Mesothelial cell of epicardium (in vitro differentiated cells): ENCODE data around the gene HYAL2. TPM values are rescaled to one million over a fixed set of nuclear protein-coding genes. Genes with fewer than 3 reads are reported as not detected.
"Not testable (repeated sequence)": the region's sequence is repeated elsewhere in the genome, so short reads cannot be mapped to it uniquely, and the experiment has no call there.

ENCODE experiments used
- DNase-seq, 2 experiments: peaks; one replicate each; pipeline ENCODE4 v3.0.0; 2021; ENCODE audit warnings: low spot score in 2 of 2; ENCODE audit not compliant: unreplicated experiment in 2 of 2
- H3K27ac Mint-ChIP-seq: 2 replicates; pipeline ENCODE4 v1.8.0; 2021; ENCODE audit warnings: mixed read lengths
- H3K27me3 Mint-ChIP-seq: 2 replicates; pipeline ENCODE4 v1.8.0; 2021; ENCODE audit warnings: low read depth, mixed read lengths
- H3K36me3 Mint-ChIP-seq: 2 replicates; pipeline ENCODE4 v1.8.0; 2021; ENCODE audit warnings: mixed read lengths
- H3K4me1 Mint-ChIP-seq: 2 replicates; pipeline ENCODE4 v1.8.0; 2021; ENCODE audit warnings: mixed read lengths
- H3K4me3 Mint-ChIP-seq: 2 replicates; pipeline ENCODE4 v1.8.0; 2021; ENCODE audit warnings: mild to moderate bottlenecking, moderate library complexity, mixed read lengths
- H3K9me3 Mint-ChIP-seq: 2 replicates; pipeline ENCODE4 v1.8.0; 2021; ENCODE audit warnings: mixed read lengths
- CTCF ChIP-seq: fragments of 200-600 bp; sonication (generic); IDR thresholded peaks from one replicate; pipeline ENCODE4 v1.5.0; 2021; ENCODE audit warnings: antibody characterized with exemption; ENCODE audit not compliant: unreplicated experiment
- total RNA-seq: library from RNA; stranded (reverse); gene quantifications from 3 replicates; pipeline ENCODE4 v1.2.1, GENCODE V29; 2021

The HYAL2 gene
- total RNA-seq, 1 donor from 2014 or later: 75.1 TPM

GRCh38 chr3:50286322-50287227 is 36.0 kb downstream of the HYAL2 start:
- Mint-ChIP-seq H3K4me3 (no peak overlapping the region), H3K27me3 (no peaks in the 10 kb centered on the region), H3K9me3 (no peaks in the 10 kb centered on the region), H3K27ac (no peak overlapping the region), H3K36me3 (peaks cover 1% of the 10 kb centered on the region), H3K4me1 (peaks cover 6% of the 10 kb centered on the region)
- DNase-seq: no peak
- no peak for TF ChIP-seq CTCF

- not testable (repeated sequence) for H3K4me3 Mint-ChIP-seq, H3K4me1 Mint-ChIP-seq, H3K27me3 Mint-ChIP-seq, DNase-seq, H3K36me3 Mint-ChIP-seq, H3K9me3 Mint-ChIP-seq, H3K27ac Mint-ChIP-seq
These were observed 38.4 kb downstream of the HYAL2 start for GRCh38 chr3:50284121-50284520.

- Mint-ChIP-seq H3K27me3 (peaks cover 17% of the 10 kb centered on the region), H3K9me3 (no peaks in the 10 kb centered on the region), H3K4me1 (no peaks in the 10 kb centered on the region), H3K4me3 (no peak overlapping the region), H3K36me3 (peaks cover 9% of the 10 kb centered on the region), H3K27ac (no peak overlapping the region)
- DNase-seq: no peak
- no peak for TF ChIP-seq CTCF
These were observed 43.1 kb downstream of the HYAL2 start for GRCh38 chr3:50279255-50280016.

GRCh38 chr3:50278880-50279224 is 43.7 kb downstream of the HYAL2 start, which contains the start of gene LSMEM2:
Gene LSMEM2 (plus strand): TSS chr3:50279087. CDS start chr3:50279114, 27 bp downstream.
- H3K36me3 Mint-ChIP-seq: peaks cover 13% of the 10 kb centered on the region
- H3K9me3 Mint-ChIP-seq: no peaks in the 10 kb centered on the region
- H3K4me1 Mint-ChIP-seq: peaks cover 4% of the 10 kb centered on the region
- H3K27ac Mint-ChIP-seq: no peak within 1 kb of the TSS
- no peak for DNase-seq
- peaks cover 23% of the 10 kb centered on the region for H3K27me3 Mint-ChIP-seq
- no peak for TF ChIP-seq CTCF
- no peak within 1 kb of the TSS for H3K4me3 Mint-ChIP-seq

- peaks cover 25% of the 10 kb centered on the region for H3K27me3 Mint-ChIP-seq
- H3K9me3 Mint-ChIP-seq: no peaks in the 10 kb centered on the region
- H3K4me1 Mint-ChIP-seq: peaks cover 5% of the 10 kb centered on the region
- DNase-seq: no peak
- peaks cover 13% of the 10 kb centered on the region for H3K36me3 Mint-ChIP-seq
- H3K27ac Mint-ChIP-seq: no peak overlapping the region
- H3K4me3 Mint-ChIP-seq: no peak overlapping the region
- no peak for TF ChIP-seq CTCF
These were observed 44.2 kb downstream of the HYAL2 start for GRCh38 chr3:50278123-50278879.
